WTC11 (cell line): ENCODE results near the gene ZFP82.

Experiments
- NR3C1 ChIP-seq: sonication (generic); formaldehyde crosslinking; conservative IDR thresholded peaks from 2 replicates; pipeline ENCODE4 v1.8.1; 2023; ENCODE audit warnings: low read depth, mild to moderate bottlenecking, missing genetic modification reagents
- RELA ChIP-seq: sonication (generic); formaldehyde crosslinking; IDR thresholded peaks from 2 replicates; pipeline ENCODE4 v1.8.1; 2022; ENCODE audit warnings: missing genetic modification reagents, mild to moderate bottlenecking, borderline replicate concordance
- SOX15 ChIP-seq: fragments of 250-450 bp; sonication (Bioruptor Pico); IDR thresholded peaks from 2 replicates; pipeline ENCODE4 v1.9.0; 2021; ENCODE audit warnings: mild to moderate bottlenecking
- TF ChIP-seq, protein P1 (sequence below): sonication (generic); formaldehyde crosslinking; IDR thresholded peaks from 2 replicates; pipeline ENCODE4 v1.8.1; 2023; ENCODE audit warnings: mild to moderate bottlenecking, missing genetic modification reagents, moderate library complexity

DNA sequence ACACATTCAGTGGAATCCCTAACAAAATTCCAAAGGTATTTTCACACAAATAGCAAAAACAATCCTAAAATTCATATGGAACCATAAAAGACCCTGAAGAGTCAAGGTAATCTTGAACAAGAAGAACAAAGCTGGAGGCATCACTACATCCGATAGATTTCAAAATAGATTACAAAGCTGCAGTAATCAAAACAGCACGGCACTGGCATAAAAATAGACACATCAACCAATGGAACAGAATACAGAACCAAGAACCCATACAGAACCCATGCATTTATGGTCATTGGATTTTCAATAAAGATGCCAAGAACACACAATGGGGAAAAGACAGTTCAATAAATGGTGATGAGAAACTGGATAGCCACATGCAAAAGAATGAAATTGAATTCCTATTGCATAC is 38.4 kb upstream of the ZFP82 start:
- no peak for TF ChIP-seq NR3C1 (CRISPR knock-in tag)
- TF ChIP-seq SOX15: no peak
- no peak for TF ChIP-seq RELA
- TF ChIP-seq, protein P1, sequence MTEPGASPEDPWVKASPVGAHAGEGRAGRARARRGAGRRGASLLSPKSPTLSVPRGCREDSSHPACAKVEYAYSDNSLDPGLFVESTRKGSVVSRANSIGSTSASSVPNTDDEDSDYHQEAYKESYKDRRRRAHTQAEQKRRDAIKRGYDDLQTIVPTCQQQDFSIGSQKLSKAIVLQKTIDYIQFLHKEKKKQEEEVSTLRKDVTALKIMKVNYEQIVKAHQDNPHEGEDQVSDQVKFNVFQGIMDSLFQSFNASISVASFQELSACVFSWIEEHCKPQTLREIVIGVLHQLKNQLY: no peak
